H9 (cell line): ENCODE data around the gene PTTG1. TPM values are rescaled to one million over a fixed set of nuclear protein-coding genes. Genes with fewer than 3 reads are reported as not detected.

Source experiments
- DNase-seq: peaks from one replicate; pipeline ENCODE4 v3.0.0-alpha.2; 2017
- H2AFZ ChIP-seq: one replicate; pipeline ENCODE4 v1.6.1; 2013; ENCODE audit warnings: mild to moderate bottlenecking, low read length, control low read depth, moderate library complexity
- H2AK5ac ChIP-seq: 2 replicates; pipeline ENCODE4 v1.6.1; 2013; ENCODE audit warnings: low read length, control low read depth, mixed read lengths; ENCODE audit not compliant: insufficient read length
- H2BK120ac ChIP-seq: one replicate; pipeline ENCODE4 v1.6.1; 2013; ENCODE audit warnings: low read depth, mild to moderate bottlenecking, low read length, control low read depth, inconsistent platforms; ENCODE audit not compliant: poor library complexity, severe bottlenecking
- H2BK12ac ChIP-seq: 2 replicates; pipeline ENCODE4 v1.6.1; 2013; ENCODE audit warnings: low read length, control low read depth, mixed read lengths, low read depth; ENCODE audit not compliant: insufficient read length
- H2BK15ac ChIP-seq: 2 replicates; pipeline ENCODE4 v1.6.1; 2013; ENCODE audit warnings: low read depth, low read length, control low read depth
- H2BK20ac ChIP-seq: one replicate; pipeline ENCODE4 v1.6.1; 2013; ENCODE audit warnings: low read depth, mild to moderate bottlenecking, low read length, control low read depth, inconsistent platforms; ENCODE audit not compliant: poor library complexity, severe bottlenecking
- H2BK5ac ChIP-seq: 2 replicates; pipeline ENCODE4 v1.6.1; 2013; ENCODE audit warnings: low read length, control low read depth, mixed read lengths; ENCODE audit not compliant: insufficient read length
- H3K14ac ChIP-seq: 2 replicates; pipeline ENCODE4 v1.6.1; 2013; ENCODE audit warnings: low read length, control low read depth; ENCODE audit not compliant: insufficient read depth
- H3K18ac ChIP-seq: 2 replicates; pipeline ENCODE4 v1.6.1; 2013; ENCODE audit warnings: low read depth, mild to moderate bottlenecking, mixed read lengths, low read length, control low read depth; ENCODE audit not compliant: insufficient read length
- H3K23ac ChIP-seq: 2 replicates; pipeline ENCODE4 v1.6.1; 2013; ENCODE audit warnings: low read length, control low read depth, mixed read lengths, low read depth; ENCODE audit not compliant: insufficient read length
- H3K23me2 ChIP-seq: 2 replicates; pipeline ENCODE4 v1.6.1; 2013; ENCODE audit warnings: low read depth, mild to moderate bottlenecking, mixed read lengths, low read length, control low read depth; ENCODE audit not compliant: insufficient read length, poor library complexity, severe bottlenecking
- H3K27ac ChIP-seq: 2 replicates; pipeline ENCODE4 v1.5.1; 2013; ENCODE audit warnings: low read length, control low read depth, mixed read lengths, low read depth; ENCODE audit not compliant: insufficient read length
- H3K27me3 ChIP-seq: 2 replicates; pipeline ENCODE4 v1.6.1; 2013; ENCODE audit warnings: low read length, control low read depth, inconsistent platforms; ENCODE audit not compliant: insufficient read depth
- H3K4ac ChIP-seq: 2 replicates; pipeline ENCODE4 v1.6.1; 2013; ENCODE audit warnings: low read depth, mild to moderate bottlenecking, control low read depth, inconsistent platforms, low read length, moderate library complexity
- H3K4me1 ChIP-seq: 2 replicates; pipeline ENCODE4 v1.6.1; 2013; ENCODE audit warnings: low read length, control low read depth, inconsistent platforms; ENCODE audit not compliant: insufficient read depth
- H3K4me2 ChIP-seq: 2 replicates; pipeline ENCODE4 v1.6.1; 2013; ENCODE audit warnings: low read length, control low read depth, mixed read lengths; ENCODE audit not compliant: insufficient read length, insufficient read depth
- H3K56ac ChIP-seq: 2 replicates; pipeline ENCODE4 v1.6.1; 2013; ENCODE audit warnings: low read depth, mild to moderate bottlenecking, mixed read lengths, low read length, control low read depth; ENCODE audit not compliant: insufficient read length
- H3K79me1 ChIP-seq: 2 replicates; pipeline ENCODE4 v1.6.1; 2013; ENCODE audit warnings: low read depth, mild to moderate bottlenecking, moderate library complexity, low read length, control low read depth, inconsistent platforms; ENCODE audit not compliant: insufficient read depth, poor library complexity, severe bottlenecking
- H3K79me2 ChIP-seq: 2 replicates; pipeline ENCODE4 v1.6.1; 2013; ENCODE audit warnings: low read length, control low read depth, inconsistent platforms; ENCODE audit not compliant: insufficient read depth
- H3K9ac ChIP-seq: 2 replicates; pipeline ENCODE4 v1.6.1; 2013; ENCODE audit warnings: low read length, control low read depth, mixed read lengths; ENCODE audit not compliant: insufficient read length; ENCODE audit errors: extremely low read depth
- H3K9me3 ChIP-seq: one replicate; pipeline ENCODE4 v1.6.1; 2013; ENCODE audit warnings: low read depth, low read length, inconsistent platforms; ENCODE audit not compliant: control insufficient read depth
- H3T11ph ChIP-seq: one replicate; pipeline ENCODE4 v1.6.1; 2013; ENCODE audit warnings: mild to moderate bottlenecking, low read length, control low read depth, inconsistent platforms
- H4K20me1 ChIP-seq: one replicate; pipeline ENCODE4 v1.6.1; 2013; ENCODE audit not compliant: control insufficient read depth, insufficient read length, insufficient read depth
- H4K5ac ChIP-seq: 2 replicates; pipeline ENCODE4 v1.6.1; 2013; ENCODE audit warnings: low read depth, mild to moderate bottlenecking, mixed read lengths, low read length, control low read depth; ENCODE audit not compliant: insufficient read length
- H4K8ac ChIP-seq: replicated peaks from 2 replicates; pipeline ENCODE4 v1.6.1; 2013; ENCODE audit warnings: low read length, control low read depth, mixed read lengths, low read depth; ENCODE audit not compliant: insufficient read length
- H4K91ac ChIP-seq: 2 replicates; pipeline ENCODE4 v1.6.1; 2013; ENCODE audit warnings: low read depth, mild to moderate bottlenecking, moderate library complexity, mixed read lengths, low read length, control low read depth; ENCODE audit not compliant: insufficient read length
- H3K27ac Mint-ChIP-seq, 3 experiments: 2 replicates in 2 of 3; 3 replicates in 1 of 3; pipeline ENCODE4 v1.8.0; 2020 to 2021; ENCODE audit warnings: mixed read lengths in 3 of 3, mild to moderate bottlenecking in 1 of 3, moderate library complexity in 1 of 3
- H3K27me3 Mint-ChIP-seq: 2 replicates; pipeline ENCODE4 v1.8.0; 2021; ENCODE audit warnings: low read depth, mild to moderate bottlenecking, moderate library complexity, mixed read lengths
- H3K36me3 Mint-ChIP-seq, 3 experiments: 2 replicates in 2 of 3; 3 replicates in 1 of 3; pipeline ENCODE4 v1.8.0; 2020 to 2021; ENCODE audit warnings: low read depth in 3 of 3, mixed read lengths in 3 of 3; ENCODE audit not compliant: insufficient read depth in 1 of 3
- H3K4me1 Mint-ChIP-seq, 2 experiments: 2 replicates each; pipeline ENCODE4 v1.8.0; 2020; ENCODE audit warnings: mixed read lengths in 2 of 2
- H3K4me3 Mint-ChIP-seq, 2 experiments: 2 replicates in 1 of 2; 3 replicates in 1 of 2; pipeline ENCODE4 v1.8.0; 2020 to 2021; ENCODE audit warnings: mild to moderate bottlenecking in 2 of 2, mixed read lengths in 2 of 2, moderate library complexity in 1 of 2
- H3K9me3 Mint-ChIP-seq, 2 experiments: 2 replicates in 1 of 2; 3 replicates in 1 of 2; pipeline ENCODE4 v1.8.0; 2020; ENCODE audit warnings: mild to moderate bottlenecking in 2 of 2, mixed read lengths in 2 of 2, moderate library complexity in 1 of 2
- WGBS: extraction: QIAGEN DNeasy Blood & Tissue Kit; methylation state at CpG from one replicate; pipeline ENCODE4 v1.1.7; 2013; ENCODE audit warnings: missing lambda C conversion rate, low lambda C conversion rate, mixed read lengths; ENCODE audit not compliant: insufficient read length; ENCODE audit errors: extremely low coverage; 5-methylcytosine and 5-hydroxymethylcytosine counted together
- total RNA-seq: library from RNA; stranded (reverse); gene quantifications from 2 replicates; pipeline ENCODE4 v1.2.1, GENCODE V29; 2021
- TF ChIP-seq, protein P1 (sequence below): fragments of 200-600 bp; sonication (generic); conservative IDR thresholded peaks from 3 replicates; pipeline ENCODE4 v1.8.0; 2021; ENCODE audit warnings: antibody characterized with exemption, mild to moderate bottlenecking

The PTTG1 gene
- total RNA-seq, 1 experiment from 2014 or later: 279 TPM

DNA sequence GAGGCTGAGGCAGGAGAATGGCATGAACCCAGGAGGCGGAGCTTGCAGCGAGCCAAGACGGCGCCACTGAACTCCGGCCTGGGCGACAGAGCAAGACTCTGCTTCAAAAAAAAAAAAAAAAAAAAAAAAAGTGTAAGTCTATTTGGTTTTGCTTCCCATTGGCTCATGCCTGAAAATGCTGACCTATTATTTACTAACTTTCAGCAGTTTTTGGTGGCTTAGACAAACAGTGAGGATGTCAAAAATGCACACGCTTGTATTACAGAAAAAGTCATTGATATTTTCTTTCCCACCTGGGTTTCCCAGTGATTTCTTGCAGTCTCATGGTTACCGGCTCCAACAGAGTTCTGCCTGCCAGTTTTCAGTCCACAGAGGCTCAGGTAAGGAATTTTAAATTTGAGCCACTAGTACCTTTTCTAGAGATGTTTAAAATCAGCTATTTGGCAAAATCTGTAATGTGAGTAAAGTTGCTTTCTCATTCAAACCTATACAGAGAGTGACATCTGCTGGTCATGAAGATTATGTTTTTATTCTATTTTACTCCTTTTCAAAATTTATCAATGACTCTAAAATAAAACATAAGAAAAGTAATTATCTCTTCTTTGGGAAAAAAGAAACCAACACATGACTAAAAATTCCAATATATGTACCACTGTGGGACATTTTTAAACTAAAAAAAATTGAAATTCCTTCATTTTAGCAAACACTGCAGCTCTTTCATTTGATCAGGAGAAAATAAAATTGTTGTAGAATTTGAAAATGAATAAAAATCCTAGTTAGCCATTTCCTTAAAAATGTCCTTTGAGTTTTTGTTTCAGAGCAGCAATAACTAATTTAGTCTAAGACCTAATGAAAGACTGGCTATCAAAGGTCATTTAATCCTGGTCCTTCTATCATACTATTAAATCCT lies 30.6 kb upstream of the PTTG1 start:
- no peaks in the 10 kb centered on the region for H3K27me3 ChIP-seq
- no peak for DNase-seq
- no peak overlapping the region for H2AFZ ChIP-seq
- H4K91ac ChIP-seq: no peak overlapping the region
- H3K23ac ChIP-seq: no peak overlapping the region
- H2BK20ac ChIP-seq: no peak overlapping the region
- TF ChIP-seq, protein P1, sequence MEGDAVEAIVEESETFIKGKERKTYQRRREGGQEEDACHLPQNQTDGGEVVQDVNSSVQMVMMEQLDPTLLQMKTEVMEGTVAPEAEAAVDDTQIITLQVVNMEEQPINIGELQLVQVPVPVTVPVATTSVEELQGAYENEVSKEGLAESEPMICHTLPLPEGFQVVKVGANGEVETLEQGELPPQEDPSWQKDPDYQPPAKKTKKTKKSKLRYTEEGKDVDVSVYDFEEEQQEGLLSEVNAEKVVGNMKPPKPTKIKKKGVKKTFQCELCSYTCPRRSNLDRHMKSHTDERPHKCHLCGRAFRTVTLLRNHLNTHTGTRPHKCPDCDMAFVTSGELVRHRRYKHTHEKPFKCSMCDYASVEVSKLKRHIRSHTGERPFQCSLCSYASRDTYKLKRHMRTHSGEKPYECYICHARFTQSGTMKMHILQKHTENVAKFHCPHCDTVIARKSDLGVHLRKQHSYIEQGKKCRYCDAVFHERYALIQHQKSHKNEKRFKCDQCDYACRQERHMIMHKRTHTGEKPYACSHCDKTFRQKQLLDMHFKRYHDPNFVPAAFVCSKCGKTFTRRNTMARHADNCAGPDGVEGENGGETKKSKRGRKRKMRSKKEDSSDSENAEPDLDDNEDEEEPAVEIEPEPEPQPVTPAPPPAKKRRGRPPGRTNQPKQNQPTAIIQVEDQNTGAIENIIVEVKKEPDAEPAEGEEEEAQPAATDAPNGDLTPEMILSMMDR: peak; percentile 73
- H3K9me3 ChIP-seq: no peaks in the 10 kb centered on the region
- H4K5ac ChIP-seq: no peak overlapping the region
- H2BK120ac ChIP-seq: no peak overlapping the region
- no peak overlapping the region for H3K14ac ChIP-seq
- H3K4me2 ChIP-seq: no peak overlapping the region
- no peak overlapping the region for H3K9ac ChIP-seq
- no peaks in the 10 kb centered on the region for H3K4me1 ChIP-seq
- no peaks in the 10 kb centered on the region for H3K23me2 ChIP-seq
- no peak overlapping the region for H3T11ph ChIP-seq
- H3K27ac ChIP-seq: no peak overlapping the region
- H3K4ac ChIP-seq: no peak overlapping the region
- H3K9me3 Mint-ChIP-seq: peaks cover 15 to 20% of the 10 kb centered on the region in 2 experiments
- H2BK5ac ChIP-seq: no peak overlapping the region
- no peak overlapping the region for H2BK15ac ChIP-seq
- no peaks in the 10 kb centered on the region for H3K79me2 ChIP-seq
- H4K20me1 ChIP-seq: no peaks in the 10 kb centered on the region
- H4K8ac ChIP-seq: no peak overlapping the region
- no peaks in the 10 kb centered on the region for H3K4me1 Mint-ChIP-seq
- H3K27me3 Mint-ChIP-seq: 0 out of 2 replicates have a peak, but pooled peaks cover 1% of the 10 kb centered on the region
- H2AK5ac ChIP-seq: no peak overlapping the region
- no peaks in the 10 kb centered on the region for H3K79me1 ChIP-seq
- WGBS: no CpG with 5 or more reads among the region's 8 CpGs
- no peak overlapping the region for H2BK12ac ChIP-seq
- no peak overlapping the region for H3K27ac Mint-ChIP-seq
- H3K36me3 Mint-ChIP-seq: peaks cover 12 to 23% (median 18%) of the 10 kb centered on the region in 3 experiments; a peak in 6 of 7 replicates
- H3K4me3 Mint-ChIP-seq: no peak overlapping the region
- H3K18ac ChIP-seq: no peak overlapping the region
- H3K56ac ChIP-seq: no peak overlapping the region
